NCI-H510A treated with DMSO at 0.1 percent for 48 hours (cell line): Measurements from ENCODE around the gene NOP9.
A peak's percentile ranks its signal among the peaks of the same experiment; 100 is the strongest.

Experiments used
- DNase-seq: peaks from one replicate; lab custom pipeline; 2025; lab: John Stamatoyannopoulos, UW

The NOP9 gene

DNA sequence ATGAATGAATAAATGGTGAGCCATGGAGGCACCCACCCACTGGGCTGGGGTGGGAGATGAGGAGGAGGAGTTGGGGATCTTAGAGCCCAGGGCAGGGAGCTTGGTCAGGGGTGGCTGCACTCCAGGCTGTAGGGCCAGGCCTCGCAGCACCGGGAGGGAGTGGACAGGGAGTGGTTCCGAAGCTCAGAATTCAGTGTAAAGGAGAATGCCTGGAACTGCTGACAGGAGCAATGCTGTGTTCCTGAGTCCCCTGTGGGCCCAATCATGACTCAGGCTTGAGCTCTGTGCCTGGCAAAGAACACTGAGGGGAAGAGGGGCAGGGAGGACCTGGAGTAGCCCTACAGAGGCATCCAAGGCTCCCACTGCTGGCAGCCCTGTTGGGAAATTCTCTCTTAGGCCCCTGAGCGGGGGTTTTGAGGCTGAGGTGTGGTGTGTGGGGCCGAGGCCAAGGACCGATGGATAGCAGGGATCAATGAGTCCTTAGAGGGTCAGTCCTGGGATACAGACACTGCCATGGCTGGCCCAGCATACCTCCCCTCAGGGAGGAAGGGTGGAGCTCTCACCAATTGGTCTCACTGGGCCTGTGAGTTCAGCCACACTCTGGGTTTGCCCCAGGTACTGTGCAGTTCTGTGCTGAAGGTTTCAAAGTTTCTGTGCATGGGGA lies 18.7 kb upstream of the NOP9 start:
- no peak for DNase-seq

DNA sequence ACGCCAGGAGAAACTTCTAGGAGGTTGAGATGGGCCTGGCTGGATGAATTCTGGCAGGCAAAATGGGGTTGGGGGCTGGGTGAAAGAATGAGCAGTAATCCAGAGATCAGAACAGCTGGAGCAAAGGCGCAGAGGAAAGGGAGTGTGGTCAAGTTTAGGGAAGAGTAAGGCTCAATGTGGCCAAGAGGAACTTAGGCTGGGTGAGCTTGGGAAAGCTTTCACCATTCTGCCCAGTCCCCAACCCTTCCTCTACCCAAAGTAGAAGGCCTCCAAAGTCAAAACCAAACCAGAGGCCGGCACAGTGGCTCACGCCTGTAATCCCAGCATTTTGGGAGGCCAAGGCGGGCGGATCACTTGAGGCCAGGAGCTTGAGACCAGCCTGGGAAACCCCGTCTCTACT lies 18.0 kb upstream of the NOP9 start:
- no peak for DNase-seq

DNA sequence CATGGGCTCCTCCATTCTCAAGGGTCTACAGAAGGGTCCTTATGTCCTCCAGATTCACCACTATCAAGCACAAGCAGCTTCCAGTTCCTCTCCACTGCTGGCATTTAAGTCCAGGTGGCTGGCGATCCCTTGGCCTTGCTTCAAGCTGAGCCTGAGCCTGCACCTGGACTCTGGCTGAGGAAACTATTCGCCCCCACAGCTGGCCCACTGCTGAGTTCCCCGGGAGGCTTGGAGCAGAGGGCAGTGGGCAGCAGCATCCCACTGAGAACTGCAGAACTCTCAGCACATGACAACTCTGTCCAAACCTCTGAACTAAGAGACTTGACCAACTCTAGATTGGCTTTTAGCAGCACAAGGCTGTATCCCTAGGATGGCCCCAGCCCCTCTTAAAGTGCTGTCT lies 16.9 kb upstream of the NOP9 start:
- DNase-seq = no peak

DNA sequence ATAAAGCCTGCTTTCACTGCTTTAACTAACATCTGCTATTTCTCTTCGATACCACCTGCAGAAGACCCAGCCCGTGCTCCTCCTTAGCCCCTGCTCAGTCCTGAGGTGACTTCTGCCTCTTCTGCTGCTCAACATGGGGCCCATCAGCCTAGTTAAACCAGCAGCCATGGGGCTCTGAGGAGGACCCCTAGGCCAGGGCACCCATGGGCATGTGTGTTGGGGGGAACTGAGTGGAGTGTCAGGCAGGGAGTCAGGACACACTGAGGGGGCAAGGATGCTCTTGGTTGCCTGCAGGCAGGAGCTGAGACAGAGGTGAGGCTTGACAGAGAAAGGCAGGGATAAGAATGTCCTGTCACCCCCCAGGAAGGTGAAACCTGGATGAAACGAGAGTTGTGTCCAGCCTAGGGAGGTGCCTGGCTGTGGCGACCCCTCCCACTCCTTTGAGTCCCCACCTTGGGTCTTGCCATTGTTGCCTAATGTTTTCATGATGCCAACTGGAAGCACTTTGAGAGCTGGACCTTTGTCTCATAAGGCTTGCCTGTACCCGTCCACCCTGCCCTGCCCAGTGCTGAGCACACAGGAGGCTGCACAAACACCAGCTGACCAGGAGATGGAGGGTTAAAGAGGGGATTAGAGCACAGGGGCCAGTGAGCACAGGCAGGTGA lies 15.7 kb upstream of the NOP9 start:
- DNase-seq = no peak

DNA sequence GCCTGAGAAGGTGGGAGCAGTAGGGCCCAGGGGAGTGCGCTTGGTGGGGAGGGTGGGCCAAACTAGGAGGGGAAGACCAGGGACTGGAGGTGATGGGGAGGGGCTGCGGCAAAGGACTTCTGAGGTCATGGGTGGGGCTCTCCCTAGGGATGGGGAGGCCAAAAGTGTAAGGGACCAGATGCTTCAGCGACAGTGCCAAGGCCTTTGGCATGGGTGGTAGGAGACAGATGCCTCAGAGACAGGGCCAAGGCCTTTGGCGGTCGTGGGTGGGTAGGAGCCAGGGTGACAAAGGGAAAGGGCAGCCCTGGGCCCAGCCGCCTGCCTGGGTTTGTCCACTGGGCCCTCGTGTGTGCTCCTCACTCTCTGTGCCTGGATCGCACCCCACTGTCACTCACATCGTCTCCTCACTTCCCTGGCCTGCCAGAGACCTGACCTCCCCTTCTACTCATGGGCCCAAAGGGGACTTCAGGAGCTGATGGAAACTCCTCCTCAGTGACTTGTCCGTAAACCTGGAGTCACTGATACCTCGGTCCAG lies 15.1 kb upstream of the NOP9 start:
- no peak for DNase-seq

DNA sequence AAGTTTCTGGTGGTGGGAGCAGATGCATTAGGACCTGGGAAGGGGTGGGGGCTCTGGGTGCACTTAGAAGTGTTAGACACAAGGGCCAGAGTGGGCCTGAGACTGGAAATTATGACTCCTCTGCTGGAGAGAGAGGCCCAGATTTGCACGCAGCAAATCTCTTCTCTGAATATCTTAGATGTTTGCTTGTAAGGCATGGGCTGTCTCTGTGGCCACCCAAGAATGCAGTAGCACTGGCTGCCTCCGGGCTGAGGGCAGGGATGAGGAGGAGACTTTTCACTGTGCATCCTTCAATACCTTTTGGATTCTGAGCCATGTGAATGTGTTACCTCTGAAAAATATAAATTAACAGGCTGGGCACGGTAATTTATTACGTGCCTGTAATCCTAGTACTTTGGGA lies 14.3 kb upstream of the NOP9 start:
- no peak for DNase-seq

DNA sequence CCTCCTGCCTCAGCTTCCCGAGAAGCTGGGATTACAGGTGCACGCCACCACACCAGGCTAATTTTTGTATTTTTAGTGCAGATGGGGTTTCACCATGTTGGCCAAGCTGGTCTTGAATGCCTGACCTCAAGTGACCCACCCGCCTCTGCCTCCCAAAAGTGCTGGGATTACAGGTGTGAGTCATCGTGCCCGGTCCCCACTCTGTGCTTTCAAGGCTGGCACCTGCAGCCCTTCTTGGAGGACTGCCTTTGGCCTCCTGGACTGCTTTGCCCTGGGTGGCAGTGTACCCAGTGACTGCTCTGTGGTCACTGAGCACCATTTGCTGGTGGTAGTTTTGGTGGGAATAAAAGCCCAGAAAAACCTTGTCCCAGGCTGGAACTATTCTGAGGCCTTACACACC lies 12.7 kb upstream of the NOP9 start:
- DNase-seq = no peak

DNA sequence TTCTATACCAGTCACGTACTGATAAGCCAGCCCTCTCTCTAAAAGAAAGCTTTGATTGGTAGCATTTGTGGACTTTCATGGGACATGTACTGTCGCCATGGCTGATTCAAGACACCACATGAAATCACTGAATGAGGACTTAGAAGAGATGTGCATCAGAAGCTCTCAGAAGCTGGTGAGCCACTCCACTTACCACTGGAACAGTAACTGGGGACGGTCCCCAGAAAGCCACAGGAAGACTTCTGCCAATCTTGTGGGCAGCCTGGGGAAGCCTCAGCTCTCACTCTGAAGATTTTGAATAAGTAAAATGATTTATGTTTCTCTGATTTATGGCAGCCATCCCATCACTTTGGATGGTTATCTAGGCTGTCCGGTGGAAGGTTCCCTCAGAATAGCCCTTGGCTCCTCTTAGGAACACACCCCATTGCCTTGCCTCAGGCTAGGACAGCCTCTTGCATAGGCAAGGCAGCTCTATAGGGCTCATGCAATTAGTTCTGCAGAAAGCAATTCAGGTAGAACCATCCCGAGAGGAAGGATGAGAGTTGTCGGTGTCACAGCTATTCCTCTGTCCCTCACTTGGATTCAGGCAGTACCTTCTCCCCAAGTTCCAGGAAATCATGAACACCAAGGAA lies 9.9 kb upstream of the NOP9 start:
- no peak for DNase-seq

DNA sequence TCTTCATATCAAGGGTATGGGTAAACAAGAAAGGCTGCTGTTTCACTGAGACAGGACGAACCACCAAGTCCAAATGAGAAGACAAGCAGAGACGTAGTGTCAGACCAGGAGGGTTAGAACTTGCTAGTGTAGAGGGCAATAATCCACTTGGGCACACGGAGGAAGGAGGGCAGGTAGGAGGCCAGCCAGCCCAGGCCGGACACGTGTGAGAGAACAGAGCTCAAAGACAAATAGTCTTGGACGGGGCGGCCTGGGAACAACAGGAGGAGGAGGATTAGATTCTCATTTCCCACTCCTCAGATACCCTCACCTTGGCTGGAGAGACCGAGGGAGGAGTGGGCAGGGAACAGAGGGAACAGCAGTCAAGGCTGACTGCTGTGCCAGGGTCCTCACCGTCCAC lies 8.9 kb upstream of the NOP9 start:
- DNase-seq = no peak

DNA sequence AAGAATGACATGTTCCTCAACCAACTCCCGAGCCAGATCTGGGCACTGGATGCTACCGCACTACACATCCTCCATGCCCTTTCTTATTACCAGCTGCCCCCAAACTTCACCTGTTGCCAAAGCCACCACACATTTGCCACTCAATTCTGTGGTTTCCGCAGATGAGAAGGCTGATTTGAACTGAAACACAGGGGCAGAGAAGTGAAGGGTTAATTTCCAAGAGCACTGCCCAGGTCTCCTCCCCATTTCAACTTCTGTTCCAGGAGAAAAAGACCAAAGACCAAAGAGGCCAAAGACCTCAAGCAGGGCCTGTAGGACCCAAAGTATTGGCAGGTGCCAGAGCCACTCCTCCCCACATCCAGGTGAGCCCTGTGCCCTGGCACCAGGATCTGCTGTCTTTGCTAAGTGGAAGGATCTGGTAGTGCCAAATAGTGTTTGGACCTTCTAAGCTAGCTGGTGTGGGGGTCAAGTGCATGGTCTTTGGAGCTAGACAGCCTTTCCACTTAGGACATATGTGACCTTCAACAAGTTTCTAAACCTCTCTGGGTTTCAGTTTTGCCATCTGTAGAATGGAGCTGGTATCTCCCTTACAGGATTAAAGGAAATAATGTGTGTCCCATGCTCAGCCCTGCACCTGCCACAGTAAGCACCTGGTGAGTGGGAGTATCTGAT lies 8.1 kb upstream of the NOP9 start:
- DNase-seq = no peak

DNA sequence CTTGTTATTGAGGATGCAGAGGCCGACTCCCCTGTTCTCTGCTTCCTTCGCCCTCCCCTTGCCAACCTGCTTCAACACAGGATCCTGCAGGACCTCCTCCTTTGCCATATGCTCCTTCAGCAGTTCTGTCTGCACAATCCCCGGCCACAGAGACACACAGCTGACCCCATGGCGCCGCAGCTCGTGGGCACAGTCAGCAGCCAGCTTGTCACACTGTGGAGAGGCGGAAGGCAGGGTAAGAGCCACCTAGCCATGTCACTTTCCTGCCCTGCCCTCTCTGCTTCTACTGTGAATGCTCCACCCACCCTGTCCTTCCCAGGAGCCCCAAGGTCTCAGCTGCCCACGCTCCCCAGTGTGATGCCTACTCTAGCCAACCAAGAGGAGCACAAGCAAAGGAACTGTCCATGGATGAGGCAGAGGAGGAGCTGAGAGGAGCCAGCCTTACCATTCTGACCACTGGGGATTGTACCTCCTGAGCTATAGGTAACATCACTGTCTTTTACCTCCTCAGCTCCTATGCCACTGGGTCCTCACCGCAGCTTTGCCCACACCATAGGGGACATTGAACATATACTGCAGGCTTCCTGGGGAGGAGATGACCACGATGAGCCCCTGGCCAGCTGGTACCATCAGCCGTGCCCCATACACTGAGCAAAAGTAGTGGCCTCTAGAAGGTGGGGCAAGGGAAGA lies 7.4 kb upstream of the NOP9 start:
- no peak for DNase-seq

DNA sequence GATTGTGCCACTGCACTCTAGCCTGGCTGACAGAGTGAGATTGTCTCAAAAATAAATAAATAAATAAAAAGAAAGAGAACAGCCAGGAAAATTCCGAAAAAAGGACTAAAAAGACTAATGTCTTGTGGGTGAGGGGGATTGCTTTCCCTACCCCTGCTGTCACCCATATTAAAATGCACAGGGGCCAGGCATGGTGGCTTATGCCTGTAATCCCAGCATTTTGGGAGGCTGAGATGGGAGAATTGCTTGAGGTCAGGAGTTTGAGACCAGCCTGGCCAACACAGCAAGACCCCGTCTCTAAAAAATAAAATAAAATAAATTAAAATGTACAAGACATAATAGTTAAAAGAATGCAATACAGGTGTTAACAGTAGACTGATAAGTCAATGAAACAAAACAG lies 6.1 kb upstream of the NOP9 start:
- DNase-seq = no peak

DNA sequence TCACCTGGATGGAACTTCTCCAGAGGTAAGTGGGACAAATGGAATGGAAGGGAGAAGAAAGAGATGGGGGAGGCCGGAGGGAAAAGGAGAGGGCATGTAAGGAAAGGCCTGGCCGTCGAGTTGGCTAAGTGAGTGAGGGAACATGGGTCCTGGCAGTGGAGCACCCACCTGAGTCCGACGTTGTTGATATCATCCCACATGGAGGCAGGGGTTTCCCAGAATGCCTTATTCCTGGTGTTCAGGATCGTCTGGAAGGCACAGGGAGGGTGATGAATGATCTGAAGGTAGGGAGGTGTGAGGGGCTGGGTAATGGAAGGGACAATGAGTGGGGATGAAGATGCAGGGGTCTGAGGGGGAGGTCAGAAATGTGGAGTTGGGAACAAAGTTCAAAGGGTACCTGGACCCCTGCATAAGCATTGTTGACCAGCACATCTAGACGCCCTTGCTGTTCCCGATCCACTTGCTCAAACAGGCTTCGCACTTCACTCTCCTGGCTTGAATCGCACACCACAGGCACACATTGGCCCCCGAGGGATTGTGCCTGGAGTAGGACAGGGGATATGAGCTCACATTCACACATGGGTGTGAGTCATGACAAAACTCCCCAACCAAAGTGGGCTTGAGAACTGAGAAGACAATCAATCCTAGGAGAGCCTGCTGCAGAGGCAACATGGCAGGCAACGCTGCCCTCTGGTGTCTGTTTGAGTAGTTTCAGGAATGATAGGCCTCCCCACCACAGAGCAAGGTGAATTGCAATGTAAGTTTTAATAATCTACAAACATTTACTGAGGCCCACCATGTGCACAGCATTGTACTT lies 3.1 kb upstream of the NOP9 start:
- peak; percentile 19 for DNase-seq

DNA sequence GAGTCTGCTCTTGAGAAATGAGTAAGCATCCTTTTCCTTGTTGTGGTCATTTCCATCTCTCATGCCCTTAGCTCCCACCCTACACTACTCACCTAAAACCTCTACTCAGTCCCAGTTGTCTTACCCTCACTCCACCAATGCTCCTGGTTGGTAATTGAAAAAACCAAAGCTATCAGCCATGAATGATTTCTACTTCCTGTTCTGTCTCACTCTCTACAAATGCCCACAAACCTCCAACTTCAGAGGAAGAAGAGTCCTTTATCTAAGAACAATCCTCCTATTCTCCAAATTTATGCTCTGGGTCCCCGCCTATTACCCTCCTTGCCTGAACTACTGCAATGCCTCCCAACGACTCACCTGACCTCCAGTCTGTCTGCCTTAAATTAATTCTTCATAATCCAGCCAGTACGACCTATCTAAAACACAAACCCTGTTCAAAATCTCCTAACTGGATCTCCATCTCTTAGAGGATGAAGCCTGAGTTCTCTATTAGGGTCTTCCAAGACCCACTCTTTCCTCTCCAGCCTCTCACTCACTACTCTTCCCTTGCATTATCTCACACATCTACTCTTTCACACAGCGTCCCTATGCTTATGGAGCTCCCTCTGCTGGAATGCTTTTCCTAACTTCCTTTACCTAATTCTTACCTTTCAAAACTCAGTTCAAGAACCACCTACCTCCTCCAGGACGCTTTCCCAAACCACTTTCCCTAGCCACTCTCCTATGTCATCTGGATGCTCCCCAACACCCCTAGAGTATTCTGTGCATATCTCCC lies 2.3 kb upstream of the NOP9 start:
- DNase-seq = peak; percentile 29

DNA sequence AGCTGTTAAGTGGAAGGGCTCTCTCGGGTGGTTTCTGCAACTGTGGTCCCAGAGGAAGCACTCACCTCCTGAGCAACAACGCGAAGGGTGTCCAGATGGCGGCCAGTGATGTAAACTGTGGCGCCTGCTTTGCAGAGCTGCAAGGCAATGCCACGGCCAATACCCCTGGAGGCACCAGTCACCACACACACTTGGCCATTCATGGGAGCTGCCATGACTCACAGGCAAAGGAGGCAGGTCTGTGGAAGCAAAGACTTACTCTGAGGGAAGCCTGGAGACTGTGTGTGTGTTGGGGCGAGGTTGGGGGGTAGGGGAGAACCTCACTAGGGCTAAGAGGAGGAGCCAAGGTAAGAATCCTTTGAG lies 777 bp upstream of the NOP9 start:
- DNase-seq = no peak

DNA sequence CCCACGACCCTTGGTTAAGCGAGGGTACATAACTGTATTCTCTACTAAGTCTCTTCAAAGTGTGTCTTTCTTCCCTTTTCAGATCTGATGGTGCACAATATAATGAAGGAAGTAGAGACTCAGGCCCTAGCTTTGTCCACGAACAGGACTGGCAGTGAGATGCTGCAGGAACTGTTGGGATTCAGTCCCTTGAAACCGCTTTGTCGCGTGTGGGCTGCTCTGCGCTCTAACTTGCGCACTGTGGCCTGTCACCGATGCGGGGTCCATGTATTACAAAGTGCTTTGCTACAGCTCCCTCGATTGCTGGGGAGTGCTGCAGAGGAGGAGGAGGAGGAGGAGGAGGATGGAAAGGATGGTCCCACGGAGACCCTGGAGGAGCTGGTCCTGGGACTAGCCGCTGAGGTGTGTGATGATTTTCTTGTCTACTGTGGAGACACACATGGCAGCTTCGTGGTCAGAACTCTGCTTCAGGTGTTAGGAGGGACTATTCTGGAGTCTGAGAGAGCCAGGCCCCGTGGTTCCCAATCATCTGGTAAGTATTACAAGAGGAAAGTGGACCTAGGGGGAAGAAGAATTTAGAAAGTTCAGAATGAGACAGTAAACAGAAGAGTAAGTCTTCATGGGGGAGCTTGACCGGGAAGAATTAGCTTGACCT lies 803 bp downstream of the NOP9 start:
- DNase-seq = no peak

DNA sequence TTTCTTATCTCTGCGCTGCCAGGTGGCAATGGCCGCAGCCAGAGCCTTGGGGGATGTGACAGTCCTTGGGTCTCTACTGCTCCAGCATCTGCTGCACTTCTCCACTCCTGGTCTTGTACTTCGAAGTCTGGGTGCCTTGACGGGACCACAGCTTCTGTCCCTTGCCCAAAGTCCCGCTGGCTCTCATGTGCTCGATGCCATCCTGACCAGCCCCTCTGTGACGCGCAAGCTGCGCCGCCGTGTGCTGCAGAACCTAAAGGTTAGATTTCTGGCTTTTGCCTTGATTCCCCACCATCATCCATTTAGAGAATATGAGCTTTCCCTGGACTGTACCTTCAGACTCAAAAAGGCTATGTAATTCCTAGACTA lies 4.4 kb downstream of the NOP9 start:
- DNase-seq = no peak

DNA sequence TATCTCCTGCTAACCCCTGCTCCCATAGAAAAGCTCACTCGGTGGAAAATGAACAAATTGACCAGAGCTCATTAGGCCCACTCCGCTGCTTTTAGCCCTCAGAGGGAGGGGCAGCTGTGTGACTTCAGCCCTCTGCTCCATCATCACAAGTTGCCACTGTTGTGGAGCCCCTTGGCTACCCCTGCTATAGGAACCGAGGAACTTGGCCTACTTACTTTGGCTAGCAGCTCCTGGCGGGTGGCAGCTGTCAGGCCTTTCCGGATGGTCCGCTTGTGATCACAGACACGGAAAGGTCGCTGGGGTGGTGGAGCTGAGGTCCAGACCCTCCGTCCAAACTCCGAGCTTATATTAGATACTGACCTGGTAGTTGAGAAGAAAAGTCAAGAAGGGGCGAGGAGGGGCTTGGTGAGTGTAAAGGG lies 7.5 kb downstream of the NOP9 start:
- DNase-seq = no peak

DNA sequence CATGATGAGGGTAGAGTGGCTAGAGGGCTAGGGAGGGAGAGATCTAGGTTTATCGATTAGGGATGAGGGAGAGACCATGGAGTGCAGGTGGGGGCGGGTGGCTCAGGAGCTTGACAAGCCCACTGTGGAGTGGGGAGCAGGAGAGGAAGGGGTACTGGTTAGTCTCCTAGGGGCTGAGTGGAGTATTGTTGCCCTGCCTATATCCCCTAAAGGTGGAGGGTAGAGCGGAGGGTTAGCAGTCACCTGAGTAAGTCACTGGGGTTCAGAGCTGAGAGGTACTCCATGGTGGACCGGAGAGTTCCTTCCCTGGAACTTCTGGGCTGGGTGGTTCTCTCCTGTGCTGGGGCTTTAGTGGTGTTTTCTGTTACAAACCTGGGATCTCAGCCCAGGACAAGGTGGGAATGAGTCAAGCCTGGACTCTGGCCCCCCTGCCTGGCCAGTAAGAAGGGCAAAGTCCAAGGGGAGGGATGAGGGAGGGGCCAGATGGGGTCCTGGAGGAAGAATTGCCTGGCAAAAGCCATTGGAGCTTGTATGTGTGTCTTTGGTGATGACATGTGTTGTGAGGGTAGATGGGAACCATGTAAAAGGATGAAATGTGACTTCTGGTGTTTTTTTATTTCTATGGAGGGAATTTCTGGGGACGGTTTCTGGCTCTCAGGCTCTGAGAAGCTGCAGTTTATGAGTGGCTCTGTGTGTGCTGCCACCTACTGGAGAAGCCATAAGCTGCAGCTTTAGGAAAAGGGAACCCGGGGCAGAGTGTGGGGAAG lies 8.1 kb downstream of the NOP9 start, which contains the start of gene CIDEB:
CIDEB (minus strand) TSS at position 403 of the 767 bp plus-strand sequence; CDS start at position 284, 119 bp downstream.
- peak; percentile 38 for DNase-seq
